Fibroblast of mammary gland (primary cell): Measurements from ENCODE around the gene PPP1R14C.
A peak's percentile ranks its signal among the peaks of the same experiment; 100 is the strongest.
"Not testable (repeated sequence)": the region's sequence is repeated elsewhere in the genome, so short reads cannot be mapped to it uniquely, and the experiment has no call there.

ENCODE experiments used
- DNase-seq: peaks from one replicate; pipeline ENCODE4 v3.0.0-alpha.2; 2010; ENCODE audit warnings: low read depth
- H3K4me3 ChIP-seq: 2 replicates; pipeline ENCODE4 v1.5.1; 2011; ENCODE audit warnings: low read depth, mild to moderate bottlenecking, low read length, moderate library complexity; ENCODE audit not compliant: control insufficient read depth
- TF ChIP-seq, protein P1 (sequence below): conservative IDR thresholded peaks from 2 replicates; pipeline ENCODE4 v1.5.1; 2011; ENCODE audit warnings: low read depth, low read length, inconsistent platforms; ENCODE audit not compliant: control insufficient read depth, insufficient read depth

PPP1R14C gene

DNA sequence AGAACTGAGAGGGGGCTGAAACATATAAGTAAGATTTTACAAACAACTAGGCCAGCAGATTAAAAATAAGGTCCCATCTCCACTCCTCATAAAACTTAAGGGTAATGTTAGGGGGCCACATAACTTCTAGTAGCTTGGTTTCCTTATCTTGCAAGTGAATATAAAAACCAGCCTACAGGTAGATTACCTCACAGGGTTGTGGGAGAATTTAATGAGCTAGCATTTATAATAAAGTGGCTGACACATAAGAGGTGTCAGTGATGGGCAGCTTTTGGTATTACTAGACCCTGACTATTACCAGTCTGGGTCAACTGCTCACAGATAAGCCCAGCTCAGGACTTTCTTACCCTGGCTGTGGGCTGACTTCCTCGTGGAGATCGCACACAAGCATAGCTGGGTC lies 9.2 kb upstream of the PPP1R14C start:
- TF ChIP-seq, protein P1, sequence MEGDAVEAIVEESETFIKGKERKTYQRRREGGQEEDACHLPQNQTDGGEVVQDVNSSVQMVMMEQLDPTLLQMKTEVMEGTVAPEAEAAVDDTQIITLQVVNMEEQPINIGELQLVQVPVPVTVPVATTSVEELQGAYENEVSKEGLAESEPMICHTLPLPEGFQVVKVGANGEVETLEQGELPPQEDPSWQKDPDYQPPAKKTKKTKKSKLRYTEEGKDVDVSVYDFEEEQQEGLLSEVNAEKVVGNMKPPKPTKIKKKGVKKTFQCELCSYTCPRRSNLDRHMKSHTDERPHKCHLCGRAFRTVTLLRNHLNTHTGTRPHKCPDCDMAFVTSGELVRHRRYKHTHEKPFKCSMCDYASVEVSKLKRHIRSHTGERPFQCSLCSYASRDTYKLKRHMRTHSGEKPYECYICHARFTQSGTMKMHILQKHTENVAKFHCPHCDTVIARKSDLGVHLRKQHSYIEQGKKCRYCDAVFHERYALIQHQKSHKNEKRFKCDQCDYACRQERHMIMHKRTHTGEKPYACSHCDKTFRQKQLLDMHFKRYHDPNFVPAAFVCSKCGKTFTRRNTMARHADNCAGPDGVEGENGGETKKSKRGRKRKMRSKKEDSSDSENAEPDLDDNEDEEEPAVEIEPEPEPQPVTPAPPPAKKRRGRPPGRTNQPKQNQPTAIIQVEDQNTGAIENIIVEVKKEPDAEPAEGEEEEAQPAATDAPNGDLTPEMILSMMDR: no peak
- no peak overlapping the region for H3K4me3 ChIP-seq
- DNase-seq: no peak

DNA sequence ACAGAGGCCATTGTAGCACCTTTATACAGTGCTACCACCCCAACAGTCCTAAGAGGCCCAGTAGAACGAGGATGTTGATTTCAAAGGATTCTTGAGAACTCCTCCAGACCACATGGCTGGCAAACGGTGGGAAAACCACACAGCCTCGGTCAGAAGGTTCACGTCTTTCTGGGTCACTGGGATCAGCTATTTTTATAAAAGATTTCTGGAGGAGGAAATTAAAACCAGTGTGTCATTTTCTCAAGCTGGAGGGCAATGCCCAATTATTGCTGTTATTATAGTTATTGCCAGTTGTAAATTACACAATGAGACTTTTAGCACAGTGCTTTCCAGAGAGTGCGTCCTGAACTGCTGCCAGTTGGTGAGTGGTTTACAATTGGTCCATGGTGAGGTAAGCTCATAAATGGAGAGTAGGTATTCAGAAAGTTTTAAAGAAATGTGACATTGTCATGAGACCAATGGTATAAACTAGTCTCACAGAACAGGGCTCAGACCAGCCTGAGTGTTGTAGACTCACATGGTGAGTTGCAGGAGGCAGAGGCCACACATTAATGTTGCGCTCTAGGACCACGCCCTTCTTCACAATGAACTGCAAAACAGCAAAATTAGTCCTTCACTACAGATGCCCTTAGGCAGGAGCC lies 8.4 kb upstream of the PPP1R14C start:
- no peak overlapping the region for H3K4me3 ChIP-seq
- TF ChIP-seq, protein P1: no peak

DNA sequence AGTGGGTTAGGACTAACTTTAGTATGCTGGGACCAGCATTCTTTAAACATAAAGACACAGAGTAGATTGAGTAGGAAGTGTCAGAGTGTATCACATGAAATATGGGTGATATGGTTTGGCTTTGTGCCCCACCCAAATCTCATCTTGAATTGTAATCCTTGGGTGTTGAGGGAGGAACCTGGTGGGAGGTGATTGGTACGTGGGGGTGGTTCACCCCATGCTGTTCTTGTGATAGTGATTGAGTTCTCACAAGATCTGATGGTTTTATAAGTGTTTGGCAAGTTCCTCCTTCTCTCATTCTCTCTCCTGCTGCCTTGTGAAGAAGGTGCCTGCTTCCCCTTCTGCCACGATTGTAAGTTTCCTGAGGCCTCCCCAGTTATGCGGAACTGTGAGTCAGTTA lies 5.1 kb upstream of the PPP1R14C start:
- not testable (repeated sequence) for DNase-seq, H3K4me3 ChIP-seq

More for the DNA sequence above, 8.4 kb upstream of the PPP1R14C start:
- DNase-seq: no peak

DNA sequence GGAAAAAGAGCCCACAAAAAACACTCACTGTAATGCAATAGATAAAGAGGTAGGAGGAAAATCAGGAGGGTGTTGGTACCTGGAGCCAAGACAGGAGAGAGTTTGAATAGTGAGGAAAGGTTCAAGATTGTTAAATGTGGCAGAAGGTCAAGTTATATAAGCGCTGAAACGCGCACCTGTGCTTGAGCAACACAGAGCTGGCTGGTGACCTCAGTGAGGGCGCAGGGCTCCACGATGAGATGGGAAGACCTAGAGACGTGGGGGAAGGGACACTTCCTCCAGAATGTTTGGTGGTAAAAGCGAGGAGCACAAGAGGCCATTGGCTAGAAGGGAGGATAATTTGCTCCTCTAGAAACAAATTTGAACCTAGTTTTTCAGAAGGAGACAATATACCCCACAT lies 4.2 kb upstream of the PPP1R14C start:
- no peak overlapping the region for H3K4me3 ChIP-seq
- no peak for DNase-seq
- TF ChIP-seq, protein P1: no peak

DNA sequence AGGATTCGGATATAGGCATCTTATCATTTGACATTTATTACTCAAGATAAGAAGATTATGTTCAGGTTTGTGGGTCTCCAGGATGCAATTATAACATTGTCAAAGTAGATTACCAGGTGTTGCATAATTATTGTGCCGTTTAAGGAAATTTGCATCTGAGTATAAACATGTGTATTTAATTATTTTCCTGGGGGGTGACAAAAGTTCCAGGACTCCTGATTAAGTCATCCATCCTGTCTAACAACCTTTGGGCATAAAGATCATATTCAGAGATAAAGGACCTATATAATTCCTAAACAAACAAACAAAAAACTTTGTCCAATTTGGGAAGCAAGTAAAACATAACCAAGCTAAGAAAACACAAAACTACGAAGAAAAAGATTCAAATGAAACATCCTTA lies 3.3 kb upstream of the PPP1R14C start:
- no peak for DNase-seq
- no peak overlapping the region for H3K4me3 ChIP-seq
- TF ChIP-seq, protein P1: no peak

DNA sequence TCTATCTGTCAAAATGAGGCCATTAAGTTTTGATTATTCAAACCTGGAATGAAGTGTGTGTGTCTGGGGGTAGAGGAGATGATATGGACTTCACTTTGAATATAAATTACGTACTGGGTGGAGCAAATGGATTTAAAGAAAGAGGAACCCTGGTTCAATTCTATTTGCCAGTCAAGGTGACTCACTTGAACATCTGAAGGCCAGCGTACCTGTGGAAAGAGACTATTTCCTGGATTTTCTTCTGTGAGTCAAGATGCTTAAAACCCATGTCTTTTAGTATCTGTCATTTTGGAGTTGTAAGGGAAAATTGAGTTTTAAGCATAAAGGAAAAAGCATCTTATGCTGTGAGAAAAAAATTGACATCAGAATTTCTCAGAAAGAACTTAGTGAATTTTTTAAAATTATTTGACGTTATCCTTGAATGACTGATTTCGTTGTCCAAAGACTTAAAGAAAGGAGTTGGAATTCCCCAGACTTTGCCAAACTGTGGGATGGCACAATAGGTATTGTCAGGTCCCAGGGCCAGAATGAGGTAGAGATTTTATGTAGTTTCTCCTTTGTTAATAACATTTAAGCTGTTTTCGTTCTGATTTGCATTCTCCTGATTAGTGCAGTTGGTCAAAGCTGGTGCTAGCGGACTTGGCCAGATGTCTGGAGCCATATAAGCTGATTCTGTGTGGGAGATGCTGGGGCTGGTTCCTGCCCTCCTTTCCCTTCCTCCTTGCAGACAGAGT lies 2.4 kb upstream of the PPP1R14C start:
- H3K4me3 ChIP-seq: no peak overlapping the region
- no peak for DNase-seq
- TF ChIP-seq, protein P1: no peak

DNA sequence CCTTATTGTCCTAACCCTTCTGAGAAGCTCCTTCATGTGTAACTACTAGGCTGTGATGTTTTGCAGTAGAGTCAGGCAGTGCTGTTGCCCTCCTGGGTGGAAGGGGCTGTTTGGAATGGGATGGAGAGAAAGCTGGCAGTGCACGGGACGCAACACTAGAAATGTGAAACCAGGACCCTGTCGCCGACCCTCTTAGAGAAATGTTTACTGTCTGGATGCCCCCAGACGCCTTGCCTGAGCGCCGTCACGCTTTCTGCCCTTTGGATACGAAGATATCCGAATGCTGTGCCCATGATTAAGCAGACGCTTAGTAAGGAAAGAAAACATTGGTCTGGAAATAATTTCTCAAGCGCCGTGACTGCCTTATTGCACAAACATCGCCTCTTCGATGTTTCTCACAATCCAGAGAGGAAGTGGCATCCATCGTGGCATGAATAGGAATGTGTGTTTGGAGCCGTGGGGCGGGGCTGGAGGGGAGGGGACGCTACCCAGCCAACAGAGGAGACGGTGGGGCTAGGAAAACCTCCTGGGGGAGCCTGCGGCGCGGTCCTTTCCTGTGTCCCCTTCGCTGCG lies 661 bp upstream of the PPP1R14C start:
- peak; percentile 42 for DNase-seq
- peak overlapping the region; percentile 32 for H3K4me3 ChIP-seq
- TF ChIP-seq, protein P1: no peak
